ENCODE measurements around the gene PUS1.

Gene PUS1

DNA sequence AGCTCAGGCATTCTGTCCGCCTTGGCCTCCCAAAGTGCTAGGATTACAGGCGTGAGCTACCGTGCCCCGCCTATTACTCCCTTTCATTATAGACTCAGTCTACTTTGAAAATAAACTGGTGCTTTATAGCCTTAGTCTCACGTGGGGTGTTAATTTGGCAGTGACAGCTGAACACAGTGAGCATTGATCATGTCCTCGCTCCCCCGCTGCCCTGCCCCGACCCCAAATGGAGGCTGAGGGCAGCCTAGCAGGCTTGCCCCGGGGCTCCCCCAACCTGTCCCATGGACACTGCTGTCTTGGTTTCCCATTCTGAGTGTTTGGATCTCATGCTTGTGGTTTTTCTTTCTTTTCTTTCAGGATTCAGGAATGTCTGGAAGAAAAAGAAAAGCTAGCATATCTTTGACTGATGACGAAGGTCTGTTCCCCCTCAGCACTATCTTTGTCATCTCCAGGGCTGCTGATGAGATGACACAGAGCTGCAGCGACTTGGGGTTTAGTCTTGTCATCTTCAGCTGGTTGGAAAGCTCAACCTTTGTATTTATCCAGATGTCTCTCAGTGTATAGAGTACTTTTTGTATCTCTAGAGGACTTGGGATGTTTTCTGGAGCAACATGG lies 62.8 kb downstream of the PUS1 start:
- no peak for DNase-seq (ENCODE audit: low read depth)

DNA sequence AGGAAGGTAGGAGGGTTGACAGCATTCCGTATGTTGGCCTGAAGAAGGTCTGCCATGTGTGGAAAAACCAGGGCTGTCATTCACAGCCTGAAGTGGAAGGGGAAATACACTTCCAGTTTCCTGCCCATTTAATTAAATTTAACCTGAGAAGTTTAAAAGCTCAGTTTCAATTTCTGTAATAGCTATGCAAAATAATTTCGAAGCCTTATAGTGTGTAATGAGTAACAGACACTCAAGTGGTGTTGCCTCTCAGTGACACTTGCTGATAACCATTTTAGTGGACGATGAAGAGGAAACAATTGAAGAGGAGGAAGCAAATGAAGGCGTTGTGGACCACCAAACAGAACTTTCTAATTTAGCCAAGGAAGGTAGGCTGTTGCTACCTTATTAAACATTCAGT lies 65.5 kb downstream of the PUS1 start:
- no peak for DNase-seq (ENCODE audit: low read depth)

All from activated T-cell treated with anti-CD3 and anti-CD28 coated beads for 1 hour (primary cell).